HepG2 (cell line): Measurements from ENCODE around the gene STOM. TPM values are rescaled to one million over a fixed set of nuclear protein-coding genes. Genes with fewer than 3 reads are reported as not detected.
A peak's percentile ranks its signal among the peaks of the same experiment; 100 is the strongest.

ENCODE experiments used
- ISX ChIP-seq: sonication (generic); formaldehyde crosslinking; conservative IDR thresholded peaks from 2 replicates; pipeline ENCODE4 v1.5.0; 2020; ENCODE audit warnings: missing genetic modification reagents
- KLF12 ChIP-seq: sonication (generic); formaldehyde crosslinking; IDR thresholded peaks from 2 replicates; pipeline ENCODE4 v1.4.0; 2020; ENCODE audit warnings: missing genetic modification reagents, borderline replicate concordance
- ZNF546 ChIP-seq: sonication (generic); formaldehyde crosslinking; conservative IDR thresholded peaks from 2 replicates; pipeline ENCODE4 v1.8.1; 2023; ENCODE audit warnings: mild to moderate bottlenecking, missing genetic modification reagents
- ZNF550 ChIP-seq: sonication (generic); formaldehyde crosslinking; IDR thresholded peaks from 2 replicates; pipeline ENCODE4 v1.4.0; 2020; ENCODE audit warnings: mild to moderate bottlenecking, missing genetic modification reagents, borderline replicate concordance
- polyA plus RNA-seq, 8 experiments: library from polyadenylated mRNA; depleted of rRNA in 3 of 8; stranded (reverse) in 7 of 8; unstranded in 1 of 8; fragments of >200 nt; fragmentation: Illumina TruSeq in 4 of 8; extraction: Trizol in 4 of 8; gene quantifications; 2 replicates each; pipeline versions ENCODE4 v1.2.1 to v1.2.3, GENCODE V29; 2011 to 2016; ENCODE audit warnings: low read depth in 4 of 8, missing spikeins in 1 of 8, mixed read lengths in 1 of 8; ENCODE audit not compliant: insufficient read depth in 1 of 8
- total RNA-seq, 5 experiments: library from RNA; depleted of rRNA; stranded (reverse); fragments of >200 nt; fragmentation: Illumina TruSeq; extraction: Trizol; gene quantifications; 2 replicates each; pipeline ENCODE4 v1.2.3, GENCODE V29; 2016; ENCODE audit warnings: low read depth in 1 of 5
- TF ChIP-seq, protein P1 (sequence below): sonication (generic); formaldehyde crosslinking; IDR thresholded peaks from 2 replicates; pipeline ENCODE4 v1.8.0; 2022; ENCODE audit warnings: mild to moderate bottlenecking, missing genetic modification reagents; ENCODE audit not compliant: insufficient replicate concordance
- TF ChIP-seq, protein P2 (sequence below): sonication (generic); formaldehyde crosslinking; IDR thresholded peaks from 2 replicates; pipeline ENCODE4 v1.9.0; 2022; ENCODE audit warnings: low read depth, missing genetic modification reagents
- TF ChIP-seq, protein P3 (sequence below): sonication (generic); formaldehyde crosslinking; IDR thresholded peaks from 2 replicates; pipeline ENCODE4 v1.5.1; 2020; ENCODE audit warnings: mild to moderate bottlenecking, missing genetic modification reagents
- TF ChIP-seq, protein P4 (sequence below): sonication (generic); formaldehyde crosslinking; IDR thresholded peaks from 2 replicates; pipeline ENCODE4 v1.4.0; 2020; ENCODE audit warnings: missing genetic modification reagents, borderline replicate concordance
- TF ChIP-seq, protein P5 (sequence below): sonication (generic); formaldehyde crosslinking; IDR thresholded peaks from 2 replicates; pipeline ENCODE4 v1.4.0; 2020; ENCODE audit warnings: missing genetic modification reagents
- TF ChIP-seq, protein P6 (sequence below): sonication (generic); formaldehyde crosslinking; IDR thresholded peaks from 2 replicates; pipeline ENCODE4 v1.8.0; 2022; ENCODE audit warnings: missing genetic modification reagents, mild to moderate bottlenecking, moderate library complexity, borderline replicate concordance
- TF ChIP-seq, protein P7 (sequence below): sonication (generic); formaldehyde crosslinking; IDR thresholded peaks from 2 replicates; pipeline ENCODE4 v1.4.0; 2020; ENCODE audit warnings: missing genetic modification reagents
- TF ChIP-seq, protein P8 (sequence below): sonication (generic); formaldehyde crosslinking; IDR thresholded peaks from 2 replicates; pipeline ENCODE4 v1.4.0; 2020; ENCODE audit warnings: missing genetic modification reagents

STOM gene
- total and polyA plus RNA-seq, 2 of the 13 experiments (the other 11 are each of a cell fraction or from before 2014, with no cell fraction given): 43.6 to 165 TPM

DNA sequence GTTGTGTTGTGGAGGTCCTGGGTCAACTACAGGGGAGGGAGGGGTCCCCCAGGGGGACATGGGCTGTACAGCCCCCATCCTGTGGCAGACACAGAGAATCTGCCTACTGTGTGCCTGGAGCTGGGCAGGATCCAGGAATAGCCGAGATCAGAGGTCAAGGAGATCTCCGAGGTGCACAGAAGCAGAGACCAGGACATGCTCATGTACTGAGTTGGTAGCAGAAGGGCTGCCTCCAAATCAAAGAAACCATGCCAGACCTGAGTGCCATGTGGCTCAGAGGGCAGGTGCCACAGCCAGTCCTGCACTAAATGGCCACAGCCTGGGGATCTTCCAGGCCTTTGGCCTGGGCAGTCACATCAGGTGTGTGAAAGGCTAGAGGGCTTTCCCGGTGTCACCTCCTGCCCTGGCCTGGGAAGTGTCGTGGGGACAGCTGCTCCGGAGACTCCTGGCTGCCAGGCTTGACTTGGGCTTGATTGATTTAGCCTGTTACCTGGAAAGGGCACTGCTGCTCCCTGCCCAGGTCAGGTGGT is 74.3 kb downstream of the STOM start (continued):
- TF ChIP-seq, protein P1, sequence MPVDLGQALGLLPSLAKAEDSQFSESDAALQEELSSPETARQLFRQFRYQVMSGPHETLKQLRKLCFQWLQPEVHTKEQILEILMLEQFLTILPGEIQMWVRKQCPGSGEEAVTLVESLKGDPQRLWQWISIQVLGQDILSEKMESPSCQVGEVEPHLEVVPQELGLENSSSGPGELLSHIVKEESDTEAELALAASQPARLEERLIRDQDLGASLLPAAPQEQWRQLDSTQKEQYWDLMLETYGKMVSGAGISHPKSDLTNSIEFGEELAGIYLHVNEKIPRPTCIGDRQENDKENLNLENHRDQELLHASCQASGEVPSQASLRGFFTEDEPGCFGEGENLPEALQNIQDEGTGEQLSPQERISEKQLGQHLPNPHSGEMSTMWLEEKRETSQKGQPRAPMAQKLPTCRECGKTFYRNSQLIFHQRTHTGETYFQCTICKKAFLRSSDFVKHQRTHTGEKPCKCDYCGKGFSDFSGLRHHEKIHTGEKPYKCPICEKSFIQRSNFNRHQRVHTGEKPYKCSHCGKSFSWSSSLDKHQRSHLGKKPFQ (CRISPR knock-in tag): peak; percentile 50
- no peak for TF ChIP-seq ISX (CRISPR knock-in tag)
- TF ChIP-seq, protein P2, sequence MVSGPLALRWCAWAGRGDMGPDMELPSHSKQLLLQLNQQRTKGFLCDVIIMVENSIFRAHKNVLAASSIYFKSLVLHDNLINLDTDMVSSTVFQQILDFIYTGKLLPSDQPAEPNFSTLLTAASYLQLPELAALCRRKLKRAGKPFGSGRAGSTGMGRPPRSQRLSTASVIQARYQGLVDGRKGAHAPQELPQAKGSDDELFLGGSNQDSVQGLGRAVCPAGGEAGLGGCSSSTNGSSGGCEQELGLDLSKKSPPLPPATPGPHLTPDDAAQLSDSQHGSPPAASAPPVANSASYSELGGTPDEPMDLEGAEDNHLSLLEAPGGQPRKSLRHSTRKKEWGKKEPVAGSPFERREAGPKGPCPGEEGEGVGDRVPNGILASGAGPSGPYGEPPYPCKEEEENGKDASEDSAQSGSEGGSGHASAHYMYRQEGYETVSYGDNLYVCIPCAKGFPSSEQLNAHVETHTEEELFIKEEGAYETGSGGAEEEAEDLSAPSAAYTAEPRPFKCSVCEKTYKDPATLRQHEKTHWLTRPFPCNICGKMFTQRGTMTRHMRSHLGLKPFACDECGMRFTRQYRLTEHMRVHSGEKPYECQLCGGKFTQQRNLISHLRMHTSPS (CRISPR knock-in tag): peak; percentile 54; the same call in 1 of the 2 replicates
- TF ChIP-seq, protein P3, sequence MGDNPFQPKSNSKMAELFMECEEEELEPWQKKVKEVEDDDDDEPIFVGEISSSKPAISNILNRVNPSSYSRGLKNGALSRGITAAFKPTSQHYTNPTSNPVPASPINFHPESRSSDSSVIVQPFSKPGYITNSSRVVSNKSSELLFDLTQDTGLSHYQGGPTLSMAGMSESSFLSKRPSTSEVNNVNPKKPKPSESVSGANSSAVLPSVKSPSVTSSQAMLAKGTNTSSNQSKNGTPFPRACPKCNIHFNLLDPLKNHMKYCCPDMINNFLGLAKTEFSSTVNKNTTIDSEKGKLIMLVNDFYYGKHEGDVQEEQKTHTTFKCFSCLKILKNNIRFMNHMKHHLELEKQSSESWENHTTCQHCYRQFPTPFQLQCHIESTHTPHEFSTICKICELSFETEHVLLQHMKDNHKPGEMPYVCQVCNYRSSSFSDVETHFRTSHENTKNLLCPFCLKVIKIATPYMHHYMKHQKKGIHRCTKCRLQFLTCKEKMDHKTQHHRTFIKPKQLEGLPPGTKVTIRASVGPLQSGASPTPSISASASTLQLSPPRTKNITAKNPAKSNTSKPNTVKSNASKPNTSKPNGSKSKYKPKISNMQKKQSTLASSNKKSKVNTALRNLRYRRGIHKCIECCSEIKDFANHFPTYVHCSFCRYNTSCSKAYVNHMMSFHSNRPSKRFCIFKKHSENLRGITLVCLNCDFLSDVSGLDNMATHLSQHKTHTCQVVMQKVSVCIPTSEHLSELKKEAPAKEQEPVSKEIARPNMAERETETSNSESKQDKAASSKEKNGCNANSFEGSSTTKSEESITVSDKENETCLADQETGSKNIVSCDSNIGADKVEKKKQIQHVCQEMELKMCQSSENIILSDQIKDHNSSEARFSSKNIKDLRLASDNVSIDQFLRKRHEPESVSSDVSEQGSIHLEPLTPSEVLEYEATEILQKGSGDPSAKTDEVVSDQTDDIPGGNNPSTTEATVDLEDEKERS: no peak
- TF ChIP-seq ZNF550 (CRISPR knock-in tag): no peak; the same call in 1 of the 2 replicates
- TF ChIP-seq, protein P4, sequence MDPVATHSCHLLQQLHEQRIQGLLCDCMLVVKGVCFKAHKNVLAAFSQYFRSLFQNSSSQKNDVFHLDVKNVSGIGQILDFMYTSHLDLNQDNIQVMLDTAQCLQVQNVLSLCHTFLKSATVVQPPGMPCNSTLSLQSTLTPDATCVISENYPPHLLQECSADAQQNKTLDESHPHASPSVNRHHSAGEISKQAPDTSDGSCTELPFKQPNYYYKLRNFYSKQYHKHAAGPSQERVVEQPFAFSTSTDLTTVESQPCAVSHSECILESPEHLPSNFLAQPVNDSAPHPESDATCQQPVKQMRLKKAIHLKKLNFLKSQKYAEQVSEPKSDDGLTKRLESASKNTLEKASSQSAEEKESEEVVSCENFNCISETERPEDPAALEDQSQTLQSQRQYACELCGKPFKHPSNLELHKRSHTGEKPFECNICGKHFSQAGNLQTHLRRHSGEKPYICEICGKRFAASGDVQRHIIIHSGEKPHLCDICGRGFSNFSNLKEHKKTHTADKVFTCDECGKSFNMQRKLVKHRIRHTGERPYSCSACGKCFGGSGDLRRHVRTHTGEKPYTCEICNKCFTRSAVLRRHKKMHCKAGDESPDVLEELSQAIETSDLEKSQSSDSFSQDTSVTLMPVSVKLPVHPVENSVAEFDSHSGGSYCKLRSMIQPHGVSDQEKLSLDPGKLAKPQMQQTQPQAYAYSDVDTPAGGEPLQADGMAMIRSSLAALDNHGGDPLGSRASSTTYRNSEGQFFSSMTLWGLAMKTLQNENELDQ (CRISPR knock-in tag): no peak
- TF ChIP-seq KLF12 (CRISPR knock-in tag): 0 out of 2 replicates have a peak, but pooled peaks have one; percentile 31
- TF ChIP-seq, protein P5, sequence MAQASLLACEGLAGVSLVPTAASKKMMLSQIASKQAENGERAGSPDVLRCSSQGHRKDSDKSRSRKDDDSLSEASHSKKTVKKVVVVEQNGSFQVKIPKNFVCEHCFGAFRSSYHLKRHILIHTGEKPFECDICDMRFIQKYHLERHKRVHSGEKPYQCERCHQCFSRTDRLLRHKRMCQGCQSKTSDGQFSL: no peak
- TF ChIP-seq, protein P6, sequence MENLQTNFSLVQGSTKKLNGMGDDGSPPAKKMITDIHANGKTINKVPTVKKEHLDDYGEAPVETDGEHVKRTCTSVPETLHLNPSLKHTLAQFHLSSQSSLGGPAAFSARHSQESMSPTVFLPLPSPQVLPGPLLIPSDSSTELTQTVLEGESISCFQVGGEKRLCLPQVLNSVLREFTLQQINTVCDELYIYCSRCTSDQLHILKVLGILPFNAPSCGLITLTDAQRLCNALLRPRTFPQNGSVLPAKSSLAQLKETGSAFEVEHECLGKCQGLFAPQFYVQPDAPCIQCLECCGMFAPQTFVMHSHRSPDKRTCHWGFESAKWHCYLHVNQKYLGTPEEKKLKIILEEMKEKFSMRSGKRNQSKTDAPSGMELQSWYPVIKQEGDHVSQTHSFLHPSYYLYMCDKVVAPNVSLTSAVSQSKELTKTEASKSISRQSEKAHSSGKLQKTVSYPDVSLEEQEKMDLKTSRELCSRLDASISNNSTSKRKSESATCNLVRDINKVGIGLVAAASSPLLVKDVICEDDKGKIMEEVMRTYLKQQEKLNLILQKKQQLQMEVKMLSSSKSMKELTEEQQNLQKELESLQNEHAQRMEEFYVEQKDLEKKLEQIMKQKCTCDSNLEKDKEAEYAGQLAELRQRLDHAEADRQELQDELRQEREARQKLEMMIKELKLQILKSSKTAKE (CRISPR knock-in tag): no peak
- TF ChIP-seq, protein P7, sequence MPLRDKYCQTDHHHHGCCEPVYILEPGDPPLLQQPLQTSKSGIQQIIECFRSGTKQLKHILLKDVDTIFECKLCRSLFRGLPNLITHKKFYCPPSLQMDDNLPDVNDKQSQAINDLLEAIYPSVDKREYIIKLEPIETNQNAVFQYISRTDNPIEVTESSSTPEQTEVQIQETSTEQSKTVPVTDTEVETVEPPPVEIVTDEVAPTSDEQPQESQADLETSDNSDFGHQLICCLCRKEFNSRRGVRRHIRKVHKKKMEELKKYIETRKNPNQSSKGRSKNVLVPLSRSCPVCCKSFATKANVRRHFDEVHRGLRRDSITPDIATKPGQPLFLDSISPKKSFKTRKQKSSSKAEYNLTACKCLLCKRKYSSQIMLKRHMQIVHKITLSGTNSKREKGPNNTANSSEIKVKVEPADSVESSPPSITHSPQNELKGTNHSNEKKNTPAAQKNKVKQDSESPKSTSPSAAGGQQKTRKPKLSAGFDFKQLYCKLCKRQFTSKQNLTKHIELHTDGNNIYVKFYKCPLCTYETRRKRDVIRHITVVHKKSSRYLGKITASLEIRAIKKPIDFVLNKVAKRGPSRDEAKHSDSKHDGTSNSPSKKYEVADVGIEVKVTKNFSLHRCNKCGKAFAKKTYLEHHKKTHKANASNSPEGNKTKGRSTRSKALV (CRISPR knock-in tag): no peak
- TF ChIP-seq ZNF546: no peak
- TF ChIP-seq, protein P8, sequence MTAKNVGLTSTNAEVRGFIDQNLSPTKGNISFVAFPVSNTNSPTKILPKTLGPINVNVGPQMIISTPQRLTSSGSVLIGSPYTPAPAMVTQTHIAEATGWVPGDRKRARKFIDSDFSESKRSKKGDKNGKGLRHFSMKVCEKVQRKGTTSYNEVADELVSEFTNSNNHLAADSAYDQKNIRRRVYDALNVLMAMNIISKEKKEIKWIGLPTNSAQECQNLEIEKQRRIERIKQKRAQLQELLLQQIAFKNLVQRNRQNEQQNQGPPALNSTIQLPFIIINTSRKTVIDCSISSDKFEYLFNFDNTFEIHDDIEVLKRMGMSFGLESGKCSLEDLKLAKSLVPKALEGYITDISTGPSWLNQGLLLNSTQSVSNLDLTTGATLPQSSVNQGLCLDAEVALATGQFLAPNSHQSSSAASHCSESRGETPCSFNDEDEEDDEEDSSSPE: no peak
